Tracheal epithelial cell (primary cell): ENCODE data around the gene ANXA6. TPM values are rescaled to one million over a fixed set of nuclear protein-coding genes. Genes with fewer than 3 reads are reported as not detected.

Source experiments
- total RNA-seq: library from RNA; depleted of rRNA; stranded (reverse); fragments of >200 nt; gene quantifications from 2 replicates; pipeline ENCODE4 v1.2.1, GENCODE V29; 2014

The ANXA6 gene
- total RNA-seq: 10.7 and 93.5 TPM in 2 replicates

GRCh38 chr5:151157426-151158286 is at the start of gene ANXA6:
ANXA6 (minus strand) TSS chr5:151157779; CDS start chr5:151147901, 9,878 bp downstream.

GRCh38 chr5:151080613-151081430 is 76.8 kb downstream of the ANXA6 start, which contains the start of gene TNIP1:
TNIP1 (minus strand) TSS chr5:151081034; CDS start chr5:151065095, 15,939 bp downstream.

Other genes with a start within 250 kb of the ANXA6 start
- gene GPX3, start 137.2 kb downstream of the ANXA6 start, total RNA-seq: 84.6 and 147 TPM in 2 replicates
- gene TNIP1, start 76.7 kb downstream of the ANXA6 start, total RNA-seq: 73.5 and 316 TPM in 2 replicates
- gene CCDC69, start 66.3 kb upstream of the ANXA6 start, total RNA-seq: 1.3 and 1.7 TPM in 2 replicates
- 92.5 and 234 TPM in 2 replicates for gene GM2A, start 95.4 kb upstream of the ANXA6 start, total RNA-seq
- not detected in 2 replicates for gene SLC36A3, start 146.0 kb upstream of the ANXA6 start, total RNA-seq
- not detected in 2 replicates for gene SLC36A2, start 189.8 kb upstream of the ANXA6 start, total RNA-seq